HEK293T (cell line): ENCODE measurements around the gene CRYBG3.
"Not testable (repeated sequence)": the region's sequence is repeated elsewhere in the genome, so short reads cannot be mapped to it uniquely, and the experiment has no call there.

Experiments used
- CTCF ChIA-PET: fragments of 350-600 bp; formaldehyde crosslinking; extraction: SDS; loops from one replicate; lab custom pipeline; 2021; ENCODE audit warnings: antibody characterized with exemption, inconsistent platforms; lab: Yijun Ruan, JAX
- POLR2A ChIA-PET: fragments of 350-600 bp; formaldehyde crosslinking; extraction: SDS; loops from one replicate; lab custom pipeline; 2020; ENCODE audit warnings: antibody characterized with exemption, inconsistent platforms; lab: Yijun Ruan, JAX
- DNase-seq: peaks from one replicate; pipeline ENCODE4 v3.0.0; 2012; ENCODE audit warnings: mixed read lengths; ENCODE audit errors: extremely low spot score
- ARNT ChIP-seq: fragments of 450-650 bp; IDR thresholded peaks from 2 replicates; pipeline ENCODE4 v1.6.1; 2017; ENCODE audit warnings: mild to moderate bottlenecking
- BHLHE40 ChIP-seq: fragments of 450-650 bp; IDR thresholded peaks from 2 replicates; pipeline ENCODE4 v1.6.1; 2016; ENCODE audit warnings: mild to moderate bottlenecking, moderate library complexity, borderline replicate concordance
- CTBP1 ChIP-seq: fragments of 450-650 bp; IDR thresholded peaks from 2 replicates; pipeline ENCODE4 v1.6.1; 2016; ENCODE audit warnings: borderline replicate concordance
- ELF4 ChIP-seq: fragments of 450-650 bp; IDR thresholded peaks from 2 replicates; pipeline ENCODE4 v1.6.1; 2017; ENCODE audit warnings: antibody characterized with exemption
- FOXA1 ChIP-seq: fragments of 450-650 bp; IDR thresholded peaks from 2 replicates; pipeline ENCODE4 v1.6.1; 2016; ENCODE audit warnings: mild to moderate bottlenecking
- FOXK2 ChIP-seq: fragments of 450-650 bp; IDR thresholded peaks from 2 replicates; pipeline ENCODE4 v1.6.1; 2016; ENCODE audit warnings: mild to moderate bottlenecking
- FOXM1 ChIP-seq: fragments of 450-650 bp; IDR thresholded peaks from 2 replicates; pipeline ENCODE4 v1.6.1; 2017; ENCODE audit warnings: mild to moderate bottlenecking, borderline replicate concordance
- HDGF ChIP-seq: fragments of 450-650 bp; IDR thresholded peaks from 2 replicates; pipeline ENCODE4 v1.6.1; 2017; ENCODE audit warnings: antibody characterized with exemption, borderline replicate concordance
- L3MBTL2 ChIP-seq: fragments of 450-650 bp; conservative IDR thresholded peaks from 2 replicates; pipeline ENCODE4 v1.6.1; 2016; ENCODE audit warnings: mild to moderate bottlenecking
- LEF1 ChIP-seq: fragments of 450-650 bp; IDR thresholded peaks from 2 replicates; pipeline ENCODE4 v1.6.1; 2017; ENCODE audit warnings: mild to moderate bottlenecking, borderline replicate concordance
- NFRKB ChIP-seq: fragments of 450-650 bp; IDR thresholded peaks from 2 replicates; pipeline ENCODE4 v1.6.1; 2016; ENCODE audit warnings: mild to moderate bottlenecking, moderate library complexity
- PKNOX1 ChIP-seq: fragments of 450-650 bp; IDR thresholded peaks from 2 replicates; pipeline ENCODE4 v1.6.1; 2016
- SP1 ChIP-seq: fragments of 450-650 bp; IDR thresholded peaks from 2 replicates; pipeline ENCODE4 v1.6.1; 2017
- SUZ12 ChIP-seq: fragments of 450-650 bp; IDR thresholded peaks from 2 replicates; pipeline ENCODE4 v1.6.1; 2016; ENCODE audit warnings: mild to moderate bottlenecking
- TARDBP ChIP-seq: fragments of 450-650 bp; IDR thresholded peaks from 2 replicates; pipeline ENCODE4 v1.6.1; 2016
- ZNF384 ChIP-seq: fragments of 450-650 bp; IDR thresholded peaks from 2 replicates; pipeline ENCODE4 v1.6.1; 2016

CRYBG3 gene

DNA sequence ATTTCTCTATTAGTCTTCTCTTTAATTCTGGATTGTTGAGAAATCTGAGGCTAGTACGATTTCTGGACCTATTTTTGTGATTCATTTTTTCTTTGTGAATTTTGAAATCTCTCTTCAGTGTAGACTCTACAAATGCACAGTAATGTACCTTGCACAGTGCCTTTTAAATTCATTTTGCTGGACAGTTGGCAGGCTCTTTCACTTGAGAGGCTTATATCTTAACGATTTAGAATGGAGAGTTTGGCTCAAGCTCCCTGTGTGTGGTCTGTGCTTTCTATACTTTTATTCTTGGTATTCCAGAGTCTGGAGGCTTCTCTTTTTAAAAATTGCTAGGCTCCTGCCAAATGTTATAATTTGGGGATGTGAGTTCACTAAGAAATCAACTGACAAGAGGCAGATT, 8.8 kb downstream of the CRYBG3 start:
- POLR2A ChIA-PET = no interaction called here
- DNase-seq = no peak
- no peak for TF ChIP-seq SP1
- TF ChIP-seq ELF4 = no peak
- CTCF ChIA-PET = no interaction called here

DNA sequence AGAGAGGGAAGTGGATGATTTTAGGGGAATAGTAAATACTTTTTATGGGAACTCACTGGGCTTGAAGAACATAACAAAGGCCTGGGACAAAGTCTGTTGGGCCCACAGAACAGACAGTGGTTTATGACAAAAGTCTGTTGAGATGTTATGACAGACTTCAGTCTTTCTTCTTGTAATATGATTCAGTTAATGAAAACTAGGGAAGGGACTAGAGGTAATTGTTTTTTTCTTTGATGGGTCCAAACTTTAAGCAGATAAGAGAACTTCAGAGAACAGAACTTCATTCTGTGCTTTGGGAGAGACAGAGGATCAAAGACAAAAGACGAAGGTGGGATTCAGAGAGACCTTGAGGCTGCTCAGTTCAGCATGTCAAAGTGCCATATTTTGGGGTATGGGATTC, 9.3 kb downstream of the CRYBG3 start:
- ChIA-PET POLR2A (no interaction called here), CTCF (no interaction called here)
- DNase-seq = no peak
- TF ChIP-seq CTBP1 (no peak), FOXK2 (no peak), SP1 (no peak), SUZ12 (no peak)

- POLR2A ChIA-PET, CTCF ChIA-PET, DNase-seq: not testable (repeated sequence)
Measured at GRCh38 chr3:97833184-97833583, 11.4 kb downstream of the CRYBG3 start.

GRCh38 chr3:97835761-97836160, 13.9 kb downstream of the CRYBG3 start:
- TF ChIP-seq TARDBP = no peak
- no peak for TF ChIP-seq BHLHE40
- DNase-seq = no peak
- ChIA-PET POLR2A (no interaction called here), CTCF (no interaction called here)

- DNase-seq = no peak
- ChIA-PET CTCF (interaction anchor here (1.2 kb wide), 1 partner anchor 43 kb away, joined by 3 read pairs; no protein-coding TSS in a partner anchor), POLR2A (no interaction called here)
- TF ChIP-seq FOXK2 (no peak), TARDBP (no peak), CTBP1 (no peak), HDGF (no peak), LEF1 (no peak), L3MBTL2 (no peak), FOXM1 (no peak), ARNT (no peak), ZNF384 (no peak), PKNOX1 (no peak), SP1 (no peak), ELF4 (no peak), BHLHE40 (no peak), FOXA1 (no peak), NFRKB (no peak), SUZ12 (no peak)
Measured at GRCh38 chr3:97838393-97838792, 16.6 kb downstream of the CRYBG3 start.

DNA sequence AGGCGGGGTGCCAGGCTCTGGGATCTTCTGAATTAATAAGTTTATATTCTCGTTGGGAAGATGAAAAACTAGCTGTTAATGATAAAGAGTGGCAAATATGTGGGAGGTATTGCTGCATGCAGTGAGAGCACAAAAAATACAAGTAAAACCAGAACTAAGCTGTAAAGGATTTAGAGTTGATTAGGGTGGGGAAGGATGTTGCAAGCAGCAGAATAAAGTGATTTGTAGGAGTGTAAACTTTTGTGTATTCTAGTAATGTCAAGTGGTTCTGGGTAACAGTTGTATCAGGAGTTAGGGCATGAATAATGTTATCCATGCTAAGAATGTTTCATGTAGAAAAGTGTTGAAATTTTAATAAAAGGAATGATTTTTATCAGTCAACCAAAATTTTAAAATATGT, 18.1 kb downstream of the CRYBG3 start:
- CTCF ChIA-PET = no interaction called here
- POLR2A ChIA-PET = no interaction called here
- TF ChIP-seq ELF4 = no peak
- no peak for TF ChIP-seq FOXA1
- TF ChIP-seq LEF1 = no peak
- no peak for TF ChIP-seq SP1
- TF ChIP-seq FOXM1 = no peak
- TF ChIP-seq HDGF = no peak
- TF ChIP-seq ZNF384 = no peak
- no peak for TF ChIP-seq ARNT
- no peak for TF ChIP-seq BHLHE40
- no peak for DNase-seq

DNA sequence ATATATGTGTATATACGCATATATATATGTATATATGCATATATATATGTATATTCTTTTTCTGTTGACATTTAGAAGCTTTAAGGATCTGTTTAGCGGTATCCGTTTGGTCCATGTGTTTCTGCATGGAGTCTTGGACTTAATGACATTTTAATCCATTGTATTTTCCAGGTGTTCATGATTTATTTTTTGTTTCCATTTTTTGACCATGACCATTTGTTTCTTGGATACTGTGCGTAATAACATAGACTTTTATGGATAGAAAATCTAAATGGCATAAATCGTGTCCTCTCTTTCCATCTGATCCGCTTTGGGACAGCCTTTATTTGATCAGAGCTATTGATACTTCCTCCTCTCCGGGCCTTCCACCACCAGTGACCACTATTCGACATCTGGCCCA, 19.5 kb downstream of the CRYBG3 start:
- POLR2A ChIA-PET = no interaction called here
- no peak for DNase-seq
- TF ChIP-seq LEF1 (no peak), ELF4 (no peak), ARNT (no peak)
- CTCF ChIA-PET = no interaction called here

- DNase-seq = no peak
- ChIA-PET CTCF (no interaction called here), POLR2A (no interaction called here)
- TF ChIP-seq CTBP1 (no peak), NFRKB (no peak), LEF1 (no peak), ZNF384 (no peak), SUZ12 (no peak), ARNT (no peak), FOXA1 (no peak), TARDBP (no peak), ELF4 (no peak), L3MBTL2 (no peak), PKNOX1 (no peak), SP1 (no peak), BHLHE40 (no peak), HDGF (no peak)
Measured at GRCh38 chr3:97841956-97842355, 20.1 kb downstream of the CRYBG3 start.

DNA sequence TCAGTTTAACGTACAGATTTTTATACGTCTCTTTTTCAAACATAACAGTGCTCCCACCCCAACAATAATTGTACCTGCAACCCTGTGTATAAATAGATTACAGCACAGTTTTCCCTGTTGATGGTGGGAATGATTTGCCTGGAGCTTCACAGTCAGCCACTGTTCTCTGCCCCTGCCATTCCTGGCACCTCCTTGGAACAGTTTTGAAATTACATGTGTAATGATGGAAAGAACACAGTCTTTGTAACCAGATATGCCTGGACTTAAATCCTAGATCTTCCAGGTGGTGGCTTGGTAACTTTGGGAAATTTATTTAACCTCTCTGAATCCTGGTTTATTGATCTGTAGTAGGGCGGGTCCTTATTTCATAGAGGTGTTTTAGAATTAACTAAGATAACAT, 27.0 kb downstream of the CRYBG3 start:
- ChIA-PET CTCF (no interaction called here), POLR2A (no interaction called here)
- DNase-seq = no peak
- TF ChIP-seq FOXA1 (no peak), L3MBTL2 (no peak), ZNF384 (no peak), LEF1 (no peak), BHLHE40 (no peak), ELF4 (no peak), CTBP1 (no peak), TARDBP (no peak), HDGF (no peak), SP1 (no peak), ARNT (no peak), PKNOX1 (no peak), FOXK2 (no peak), FOXM1 (no peak), NFRKB (no peak), SUZ12 (no peak)
